Adrenal gland (tissue), 12 donors: ENCODE data around the gene SIN3A. TPM values are rescaled to one million over a fixed set of nuclear protein-coding genes. Genes with fewer than 3 reads are reported as not detected.

Source experiments
- DNase-seq, 7 donors: peaks; one replicate each; pipeline ENCODE4 v3.0.0-alpha.2; 2019 to 2020
- H3K27ac ChIP-seq, 5 donors: fragments of 200-600 bp; sonication (generic) in 4 of 5; 1 replicate in 3 of 5; 2 replicates in 2 of 5; pipeline versions ENCODE4 v1.5.1 to v1.8.0; 2016 to 2020; ENCODE audit warnings: mild to moderate bottlenecking in 1 of 5
- H3K27me3 ChIP-seq: fragments of 200-600 bp; 2 replicates; pipeline ENCODE4 v1.8.0; 2021
- H3K36me3 ChIP-seq, 2 donors: fragments of 200-600 bp; replicated peaks in 1 of 2; 1 replicate in 1 of 2; 2 replicates in 1 of 2; pipeline versions ENCODE4 v1.5.1 to v1.8.0; 2018 to 2022
- H3K4me1 ChIP-seq, 2 donors: fragments of 200-600 bp; replicated peaks in 1 of 2; 1 replicate in 1 of 2; 2 replicates in 1 of 2; pipeline versions ENCODE4 v1.5.1 to v1.8.0; 2018 to 2021
- H3K4me3 ChIP-seq, 4 donors: fragments of 200-600 bp; sonication (generic) in 3 of 4; one replicate each; pipeline ENCODE4 v1.5.1; 2016 to 2018
- H3K9me3 ChIP-seq, 3 donors: fragments of 200-600 bp; sonication (generic) in 1 of 3; replicated peaks in 1 of 3; 1 replicate in 2 of 3; 2 replicates in 1 of 3; pipeline versions ENCODE4 v1.5.1 to v1.8.0; 2016 to 2021
- CTCF ChIP-seq, 6 experiments: fragments of 450-650 bp in 4 of 6; fragments of 200-600 bp in 2 of 6; sonication (generic) in 1 of 6; IDR thresholded peaks; 1 replicate in 5 of 6; 2 replicates in 1 of 6; pipeline versions ENCODE4 v1.5.1 to v1.8.0; 2016 to 2021; ENCODE audit warnings: antibody characterized with exemption in 6 of 6, mild to moderate bottlenecking in 2 of 6, moderate library complexity in 1 of 6
- POLR2A ChIP-seq, 2 donors: fragments of 450-650 bp; IDR thresholded peaks; one replicate each; pipeline ENCODE4 v1.6.1; 2017; ENCODE audit warnings: antibody characterized with exemption in 2 of 2, mild to moderate bottlenecking in 2 of 2, moderate library complexity in 1 of 2
- WGBS, 4 donors: extraction: QIAGEN DNeasy Blood & Tissue Kit in 2 of 4; methylation state at CpG; one replicate each; pipeline versions ENCODE4 v1.1.5 to v1.1.7; 2013 to 2017; 5-methylcytosine and 5-hydroxymethylcytosine counted together
- intact Hi-C, 2 donors: fragments of 100-400 bp; cut with DNase I; formaldehyde crosslinking; loops; one replicate each; pipeline versions ENCODE4 v1.14.1 to v1.15.0; 2022 to 2023
- polyA plus RNA-seq, 3 donors: library from polyadenylated mRNA; stranded (reverse); fragments of 200-250 nt in 2 of 3; fragments of 350-450 nt in 1 of 3; fragmentation: Illumina TruSeq in 1 of 3; extraction: RNeasy Lipid Tissue Mini Kit (QIAGEN cat#74804) in 1 of 3; gene quantifications; one replicate each; pipeline ENCODE4 v1.2.3, GENCODE V29; 2013 to 2014
- total RNA-seq, 9 donors: library from RNA; depleted of rRNA in 4 of 9; stranded (reverse); fragments of >200 nt in 4 of 9; fragments of 120-200 nt in 1 of 9; fragmentation: NEBNext Ultra II Directional in 1 of 9; extraction: Animal tissue kit (Norgen Biotek cat#: 25700) in 1 of 9; gene quantifications; one replicate each; pipeline versions ENCODE4 v1.1.0 to v1.2.4, GENCODE V29; 2013 to 2023
- donor health status: healthy with polysubstance abuse.
- donor health status: Bipolar disorder and iron deficiency.
- donor health status: DM: yes; HTN: yes; CAD: no.
- donor health status: DM: no; HTN: no; CAD: no.
- donor health status: DM: no; HTN: no; CAD: no.
- donor health status: DM: yes; HTN: yes; CAD: no.

The SIN3A gene
- total and polyA plus RNA-seq, 12 donors: 11.1 to 72.7 (median 32.0) TPM

DNA sequence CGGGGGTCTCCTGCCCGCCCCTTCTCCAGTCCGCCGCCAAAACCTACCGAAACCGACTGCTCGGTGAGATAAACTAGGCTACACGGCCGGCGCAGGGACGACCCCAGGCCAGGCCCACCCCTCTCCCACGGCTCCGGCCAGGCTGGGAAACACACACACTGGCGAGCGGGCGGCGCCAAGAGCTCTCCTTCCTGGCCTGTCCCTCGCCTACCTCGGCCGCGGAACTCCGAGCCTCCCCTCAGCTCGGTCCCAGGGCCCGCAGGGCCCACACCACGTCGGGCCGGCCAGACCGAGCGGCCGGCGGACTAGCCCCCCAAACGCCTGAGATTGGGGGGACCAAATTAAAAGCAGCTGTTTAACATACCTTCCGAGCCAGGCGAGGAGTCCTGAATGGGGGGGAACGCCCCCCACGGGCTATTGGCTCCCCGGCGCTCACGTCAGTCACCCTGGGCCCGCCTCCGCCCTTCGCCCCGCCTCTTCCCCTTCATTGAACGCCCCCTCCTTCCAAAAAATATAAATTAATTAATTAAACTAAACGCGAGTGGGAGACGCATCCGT, 4.0 kb upstream of the SIN3A start:
- Histone ChIP-seq H3K36me3 (no peaks in the 10 kb centered on the region), H3K4me3 (peak overlapping the region; percentile 65 to 92 (median 85)), H3K27me3 (no peaks in the 10 kb centered on the region), H3K27ac (peak overlapping the region; percentile 90 to 98 (median 91)), H3K4me1 (peaks cover 15 to 18% of the 10 kb centered on the region in 2 donors), H3K9me3 (no peaks in the 10 kb centered on the region)
- intact Hi-C loops: loop anchor here in 1 of 2 donors (10.0 kb wide), 1 partner anchor 59 kb away; no protein-coding TSS in a partner anchor
- peak; percentile 85 to 94 (median 91) for DNase-seq
- WGBS, 4 donors: 0 to 1% (median 1%) methylated on average over 24 to 48 of the region's 48 CpGs
- TF ChIP-seq POLR2A (IDR thresholded peaks at IDR 0.05) (peak in 1 of 2 donors; percentile 69), CTCF (IDR thresholded peaks at IDR 0.05) (no peak)

DNA sequence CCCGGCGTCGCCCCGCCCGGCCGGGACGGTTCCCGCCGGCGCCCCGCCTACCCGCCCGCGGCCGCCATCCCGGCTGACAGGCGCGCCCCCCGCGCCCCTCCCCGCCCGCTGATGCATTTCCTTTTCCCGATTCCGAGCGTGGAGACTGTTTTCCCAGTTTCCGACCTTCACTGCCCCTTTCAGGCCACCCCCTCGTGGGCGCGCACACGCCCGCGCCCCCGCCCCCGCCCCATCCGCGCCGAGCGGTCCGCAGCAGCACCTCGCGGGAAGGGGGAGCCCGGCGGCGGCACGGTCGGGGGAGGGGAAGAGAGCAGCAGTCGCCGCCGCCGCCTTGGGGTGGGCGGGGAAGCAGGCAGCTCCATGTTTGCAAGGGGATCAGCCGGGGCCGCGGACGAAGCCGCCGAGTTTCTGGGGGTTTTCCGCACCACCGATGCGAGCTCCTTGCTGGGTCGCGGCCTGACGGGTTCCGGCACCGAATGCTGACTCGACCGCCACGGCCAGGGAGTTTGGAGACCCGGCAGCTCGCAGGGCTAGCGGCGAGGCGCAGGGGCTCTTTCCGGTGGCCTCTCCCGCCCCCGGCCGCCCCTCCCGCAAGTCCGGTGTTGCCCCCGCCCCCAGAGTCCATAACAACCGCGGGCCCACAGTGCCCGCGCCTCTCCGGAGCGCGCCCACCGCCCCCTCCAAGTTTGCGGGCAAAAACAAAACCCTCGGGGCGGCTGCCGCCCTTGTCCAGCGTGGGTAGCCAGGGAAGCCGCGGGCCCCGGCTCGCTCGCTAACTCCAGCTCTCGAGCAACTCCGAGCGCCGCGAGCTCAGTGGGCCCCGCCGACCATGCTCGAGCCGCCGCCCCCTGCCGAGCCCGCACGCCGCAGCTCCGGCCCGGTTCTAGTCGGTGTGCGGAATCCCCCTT, 3.2 kb upstream of the SIN3A start:
- peak in 3 of 7 donors; percentile 72 to 84 (median 76) for DNase-seq

DNA sequence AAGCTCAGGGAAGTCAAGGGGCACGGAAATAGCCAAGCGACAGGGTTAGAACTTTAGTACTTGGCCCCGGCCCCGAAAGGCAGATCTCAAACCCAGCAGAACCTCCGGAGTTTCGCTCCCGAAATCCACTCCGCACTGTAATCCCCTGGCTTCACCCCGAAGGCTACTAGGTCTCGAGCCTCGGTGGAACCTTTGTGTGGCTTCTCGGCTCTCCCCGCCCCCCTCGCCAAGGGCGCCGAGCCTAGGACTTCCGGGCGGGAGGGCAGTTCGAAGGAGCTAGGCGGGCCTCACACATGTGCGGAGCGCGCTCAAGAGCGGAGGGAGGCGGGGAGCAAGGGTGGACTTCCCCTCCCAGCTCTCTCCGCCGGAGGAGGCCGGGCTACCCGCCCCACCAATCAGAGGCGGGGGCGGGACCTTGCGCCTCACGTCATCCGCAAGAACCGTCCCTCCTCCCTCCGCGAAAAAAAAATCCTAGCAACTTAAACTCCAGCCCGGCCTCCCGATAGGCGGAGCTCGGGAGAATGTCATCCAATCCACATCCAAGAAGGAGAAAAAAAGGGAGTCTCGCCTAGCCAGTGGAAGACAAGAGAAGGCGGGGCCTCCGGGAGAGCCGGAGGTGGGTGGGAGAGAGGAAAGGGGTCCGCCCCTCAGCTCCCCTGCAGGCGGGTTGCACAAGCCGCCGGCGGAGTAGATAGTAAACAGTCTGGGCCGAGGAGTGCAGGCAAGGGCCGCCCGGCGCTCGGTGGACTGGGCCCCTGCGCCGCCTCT, 2.4 kb upstream of the SIN3A start:
- Histone ChIP-seq H3K27me3 (no peaks in the 10 kb centered on the region), H3K9me3 (no peaks in the 10 kb centered on the region), H3K4me1 (peaks cover 24 to 30% of the 10 kb centered on the region in 2 donors), H3K36me3 (no peaks in the 10 kb centered on the region), H3K27ac (peak overlapping the region; percentile 90 to 98 (median 91)), H3K4me3 (peak overlapping the region in 3 of 4 donors; percentile 16 to 81 (median 65))
- intact Hi-C loops: loop anchor here in 1 of 2 donors (10.0 kb wide), 1 partner anchor 61 kb away; no protein-coding TSS in a partner anchor
- TF ChIP-seq POLR2A (IDR thresholded peaks at IDR 0.05) (peak; percentile 41 to 84), CTCF (IDR thresholded peaks at IDR 0.05) (peak in 1 of 6 experiments; percentile 2)
- DNase-seq: peak; percentile 97 to 99 (median 99)
- 0 to 1% (median 1%) methylated on average over 24 to 57 of the region's 57 CpGs for WGBS, 4 donors

More for the DNA sequence above, 3.2 kb upstream of the SIN3A start:
- H3K9me3 ChIP-seq: no peaks in the 10 kb centered on the region
- WGBS, 4 donors: 0 to 1% (median 1%) methylated on average over 35 to 116 of the region's 116 CpGs
- H3K4me3 ChIP-seq: peak overlapping the region; percentile 65 to 92 (median 85)
- H3K27ac ChIP-seq: peak overlapping the region; percentile 90 to 98 (median 91)
- intact Hi-C loops: loop anchor here in 1 of 2 donors (10.0 kb wide), 1 partner anchor 60 kb away; no protein-coding TSS in a partner anchor
- H3K4me1 ChIP-seq: peaks cover 15 to 21% of the 10 kb centered on the region in 2 donors
- no peaks in the 10 kb centered on the region for H3K36me3 ChIP-seq
- no peaks in the 10 kb centered on the region for H3K27me3 ChIP-seq
- TF ChIP-seq POLR2A (IDR thresholded peaks at IDR 0.05): no peak
- peak in 1 of 6 experiments; percentile 7 for TF ChIP-seq CTCF (IDR thresholded peaks at IDR 0.05)
